NCI-H2171 (cell line): Measurements from ENCODE around the gene LPCAT4.
"Not testable (repeated sequence)": the region's sequence is repeated elsewhere in the genome, so short reads cannot be mapped to it uniquely, and the experiment has no call there.

Source experiments
- DNase-seq: peaks from one replicate; lab custom pipeline; 2025; lab: John Stamatoyannopoulos, UW

The LPCAT4 gene

DNA sequence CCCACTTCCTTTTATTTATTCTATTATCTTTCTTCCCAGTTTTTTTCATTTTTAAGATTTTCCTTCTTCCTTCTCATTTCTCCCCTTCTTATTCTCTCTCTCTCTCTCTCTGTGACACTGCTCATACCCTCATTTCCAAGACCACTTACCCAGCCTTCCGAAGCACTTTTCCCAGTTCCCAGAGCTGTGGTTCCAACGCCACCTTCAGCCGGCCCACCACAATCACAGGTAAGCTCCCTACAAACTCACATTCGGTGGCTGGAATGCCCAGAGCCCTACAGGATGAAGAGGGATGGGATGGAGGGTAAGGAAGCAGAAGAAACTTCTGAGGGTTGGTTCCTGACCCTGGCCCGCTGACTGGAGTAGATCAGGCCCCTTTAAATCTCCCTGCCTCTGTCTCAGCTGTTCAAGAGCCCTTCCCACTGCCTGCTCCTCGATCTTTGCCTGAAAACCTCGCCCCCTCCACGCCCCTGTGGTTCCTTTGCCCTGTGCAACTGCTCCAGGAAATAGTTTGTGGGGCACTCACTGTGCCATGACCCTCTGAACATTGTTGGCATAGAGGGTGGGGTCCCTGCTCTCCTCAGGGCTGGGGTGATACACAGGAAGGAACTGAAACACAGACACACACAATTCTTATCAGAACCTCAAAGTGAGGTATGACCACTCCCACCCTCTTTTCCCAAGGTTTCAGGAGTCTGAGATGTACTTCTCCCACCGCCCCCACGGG, 4.8 kb downstream of the LPCAT4 start:
- DNase-seq: no peak

DNA sequence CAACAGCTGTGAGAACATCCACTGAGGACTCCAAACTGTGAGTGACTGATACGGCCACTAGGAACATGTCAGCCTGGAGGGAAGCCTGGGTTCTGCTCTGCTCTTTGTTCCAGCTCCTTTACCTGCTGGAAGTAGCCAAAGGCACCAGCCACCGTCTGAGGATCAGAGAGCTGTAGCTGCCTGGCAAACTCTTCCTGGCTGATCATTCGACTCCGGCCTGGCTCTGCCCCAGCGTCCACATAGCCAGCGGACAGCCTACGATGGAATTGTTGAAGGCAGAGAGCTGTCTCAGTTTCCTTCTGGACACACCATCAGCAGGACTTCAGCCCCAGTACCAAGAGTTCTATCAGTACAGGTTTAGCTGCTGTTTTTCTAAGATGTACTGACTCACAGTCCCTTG, 5.7 kb downstream of the LPCAT4 start:
- no peak for DNase-seq

DNA sequence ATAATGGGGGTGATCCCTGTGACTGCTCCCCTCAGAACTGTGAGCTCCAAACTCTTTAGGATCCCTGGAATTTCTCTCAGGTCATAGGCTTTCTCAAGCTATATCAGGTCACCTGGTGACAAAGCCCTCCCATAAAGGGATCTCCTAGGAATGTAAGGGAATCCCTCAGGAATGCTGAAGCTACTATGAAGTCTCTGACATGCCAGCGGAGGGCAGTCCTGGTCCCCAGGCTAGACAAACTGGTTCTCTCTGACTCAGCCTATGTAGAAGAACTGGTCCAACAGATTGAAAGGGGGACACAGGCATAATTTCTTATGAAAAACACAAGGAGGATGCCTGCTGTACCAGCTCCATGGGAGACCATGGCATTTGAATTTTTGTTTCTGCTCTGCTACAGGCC, 6.7 kb downstream of the LPCAT4 start:
- no peak for DNase-seq

DNA sequence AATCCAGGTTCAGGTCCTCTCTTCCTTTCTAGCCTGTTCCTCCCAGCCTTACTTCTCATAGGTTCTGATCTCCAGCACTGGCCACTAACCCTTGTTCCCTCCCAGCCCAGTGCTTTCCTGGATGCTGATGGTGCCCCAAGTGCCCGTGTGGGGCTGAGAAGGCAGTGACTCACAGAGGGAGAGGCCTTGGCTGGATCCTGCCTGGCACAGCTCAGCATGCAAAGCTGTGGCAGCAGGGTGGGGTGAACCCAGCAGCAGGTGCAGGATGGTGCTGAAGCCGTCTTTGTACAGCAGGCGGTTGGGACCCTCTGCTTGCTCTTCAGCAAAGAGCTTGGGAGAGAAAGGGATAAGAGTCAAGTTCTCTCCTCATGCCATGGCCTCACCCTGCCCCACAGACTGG, 7.6 kb downstream of the LPCAT4 start:
- DNase-seq: no peak

DNA sequence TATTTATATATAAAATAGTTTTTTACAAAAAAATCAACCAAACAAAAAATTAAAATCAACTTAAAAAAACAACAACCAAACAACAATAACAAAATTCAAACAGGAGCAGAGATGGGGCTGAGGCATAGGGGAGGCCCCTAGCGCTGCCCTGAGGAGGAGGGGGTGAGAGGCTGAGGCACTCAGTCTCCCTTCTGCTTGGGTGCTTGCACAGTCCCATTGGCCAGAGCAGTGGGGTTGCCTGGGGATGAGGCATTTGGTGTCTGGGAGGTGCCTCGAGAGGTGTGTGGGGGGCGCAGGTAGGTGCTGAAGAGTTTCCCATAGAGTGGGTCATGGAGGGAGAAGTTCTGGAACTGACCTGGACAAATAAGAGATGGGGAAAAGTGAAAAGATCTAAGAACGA, 8.0 kb downstream of the LPCAT4 start:
- DNase-seq: no peak

DNA sequence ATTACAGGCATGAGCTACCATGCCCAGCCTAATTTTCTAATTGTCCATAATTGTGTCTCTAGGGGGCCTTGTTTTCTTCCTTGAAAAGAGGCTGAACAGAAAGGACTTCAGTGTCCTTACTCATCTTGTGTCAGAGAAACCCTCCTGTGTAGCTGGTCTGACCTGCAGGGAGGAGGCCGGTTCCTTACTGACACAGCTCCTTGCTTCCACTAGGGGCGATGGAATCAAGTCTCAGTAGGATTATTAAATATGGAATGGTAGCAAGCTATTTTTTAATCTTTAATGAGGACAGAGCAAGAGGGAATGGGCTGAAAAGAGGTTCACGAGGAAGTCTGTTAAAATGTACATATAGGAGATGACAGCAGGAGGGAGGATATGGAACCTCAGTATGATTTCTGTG, 8.6 kb downstream of the LPCAT4 start:
- DNase-seq: no peak

DNA sequence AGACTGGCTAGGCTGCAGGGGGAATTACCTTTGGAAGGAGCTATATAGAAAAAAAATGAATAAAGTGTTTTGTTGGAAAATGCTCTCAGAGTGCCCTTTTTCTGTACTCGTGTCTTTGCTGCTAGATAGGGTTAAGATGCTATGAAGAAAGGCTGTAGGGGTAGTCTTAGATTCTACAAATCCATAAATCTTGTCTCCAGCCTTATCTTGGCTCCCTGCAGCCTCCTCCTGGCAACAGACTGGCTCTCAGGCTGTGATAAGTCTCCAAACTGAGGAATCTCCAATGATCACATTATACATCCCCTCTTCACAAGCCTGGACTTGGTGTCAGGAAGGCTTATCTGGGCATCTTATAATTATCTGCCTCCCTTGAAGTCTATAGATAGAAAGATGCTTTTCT, 9.3 kb downstream of the LPCAT4 start:
- DNase-seq: no peak

DNA sequence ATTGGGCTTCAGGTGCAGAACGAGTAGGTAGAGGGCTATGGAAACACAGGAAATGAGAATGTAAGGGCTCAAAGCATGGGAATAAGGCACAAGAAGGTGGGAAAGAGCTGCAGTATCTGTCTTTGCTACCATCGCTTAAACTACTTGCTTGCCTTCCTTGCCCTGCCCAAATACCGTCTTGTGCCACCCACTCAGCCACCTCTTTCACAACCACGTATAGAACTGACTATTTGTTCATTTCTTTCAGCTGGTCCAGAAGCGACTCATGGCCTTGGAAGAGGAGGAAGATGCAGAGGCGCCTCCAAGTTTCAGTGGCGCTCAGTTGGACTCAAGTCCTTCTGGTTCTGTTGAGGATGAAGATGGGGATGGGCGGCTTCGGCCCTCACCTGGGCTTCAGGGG, 11.8 kb downstream of the LPCAT4 start:
- DNase-seq: no peak

DNA sequence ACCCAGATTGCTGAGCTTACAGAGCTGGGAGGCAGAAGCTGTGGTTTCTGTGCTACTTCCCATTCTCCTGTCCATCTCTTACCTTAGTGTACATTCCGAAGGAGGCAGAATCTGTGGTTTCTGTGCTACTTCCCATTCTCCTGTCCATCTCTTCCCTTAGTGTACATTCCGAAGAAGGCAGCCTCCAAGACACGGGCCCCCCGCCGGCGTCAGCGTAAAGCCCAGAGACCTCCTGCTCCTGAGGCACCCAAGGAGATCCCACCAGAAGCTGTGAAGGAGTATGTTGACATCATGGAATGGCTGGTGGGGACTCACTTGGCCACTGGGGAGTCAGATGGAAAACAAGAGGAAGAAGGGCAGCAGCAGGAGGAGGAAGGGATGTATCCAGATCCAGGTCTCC, 12.7 kb downstream of the LPCAT4 start:
- DNase-seq: no peak

DNA sequence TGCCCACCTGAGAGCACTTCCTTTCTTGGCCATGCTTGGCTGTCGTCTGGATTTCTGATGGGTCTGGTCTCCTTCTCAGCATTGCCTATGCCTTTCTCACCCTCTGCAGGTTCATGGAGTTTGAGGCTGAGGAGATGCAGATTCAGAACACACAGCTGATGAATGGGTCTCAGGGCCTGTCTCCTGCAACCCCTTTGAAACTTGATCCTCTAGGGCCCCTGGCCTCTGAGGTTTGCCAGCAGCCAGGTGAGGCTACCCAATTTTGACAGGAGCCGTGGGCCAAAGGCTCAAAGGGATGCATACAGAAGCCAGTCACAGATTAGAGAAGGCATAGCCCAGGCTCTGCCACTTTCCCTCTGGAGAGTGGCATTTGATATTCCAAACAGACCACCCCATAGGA, 13.4 kb downstream of the LPCAT4 start:
- no peak for DNase-seq

DNA sequence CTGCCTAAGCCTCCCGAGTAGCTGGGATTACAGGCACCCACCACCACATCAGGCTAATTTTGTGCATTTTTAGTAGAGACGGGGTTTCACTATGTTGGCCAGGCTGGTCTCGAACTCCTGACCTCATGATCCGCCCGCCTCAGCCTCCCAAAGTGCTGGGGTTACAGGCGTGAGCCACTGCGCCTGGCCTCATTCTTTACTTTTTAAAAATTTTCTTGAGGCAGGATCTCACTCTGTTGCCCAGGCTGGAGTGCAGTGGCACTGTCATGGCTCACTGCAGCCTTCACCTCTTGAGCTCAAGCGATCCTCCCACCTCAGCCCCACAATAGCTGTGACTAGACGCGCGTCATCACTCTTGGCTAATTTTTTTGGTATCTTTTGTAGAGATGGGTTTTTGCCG, 14.0 kb downstream of the LPCAT4 start:
- DNase-seq: not testable (repeated sequence)

DNA sequence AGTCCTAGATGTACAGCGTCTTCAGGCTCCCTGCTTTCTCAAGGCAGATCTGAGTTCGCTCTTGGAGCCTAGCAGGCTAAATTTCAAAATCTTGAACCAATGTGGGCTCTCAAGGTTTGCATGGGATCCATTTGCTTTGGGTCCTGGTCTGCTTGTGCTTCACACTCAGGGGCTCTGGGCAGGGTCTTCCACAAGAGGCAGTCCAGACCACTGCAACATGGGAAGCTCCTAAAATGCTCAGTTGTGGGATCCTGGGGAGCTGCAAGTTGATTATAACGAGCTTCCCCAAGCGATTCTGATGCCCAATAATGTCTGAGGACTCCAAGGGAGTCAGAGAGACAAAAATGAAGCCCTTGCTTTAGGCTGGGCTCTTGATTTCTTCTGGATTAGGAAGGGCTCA, 17.2 kb downstream of the LPCAT4 start:
- no peak for DNase-seq

DNA sequence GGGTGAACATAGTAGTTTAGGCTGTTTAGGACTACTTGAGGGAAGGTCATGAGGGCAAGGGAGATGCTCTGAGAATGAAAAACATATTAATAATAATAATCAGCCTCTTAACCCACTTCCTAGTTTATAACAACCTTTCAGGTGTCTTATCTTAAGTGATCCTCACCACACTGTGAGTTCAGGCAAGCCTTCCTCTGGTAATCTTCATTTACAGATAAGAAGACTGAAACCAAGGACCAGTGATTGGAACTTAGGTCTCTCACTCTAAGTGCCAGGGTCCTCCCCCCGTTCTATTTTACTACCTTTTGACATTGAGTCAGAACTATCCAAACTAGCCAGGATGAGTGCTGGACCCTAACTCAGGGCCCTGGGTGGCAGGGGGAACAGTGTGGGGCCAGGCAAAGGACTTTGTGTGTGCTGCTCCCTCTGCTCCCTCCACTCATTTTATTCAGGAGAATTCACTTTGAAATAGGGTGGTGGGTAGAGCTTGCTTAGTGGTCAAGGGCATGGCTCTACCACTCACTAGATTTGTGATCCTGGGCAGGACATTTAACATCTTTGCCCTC, 18.2 kb downstream of the LPCAT4 start:
- DNase-seq: no peak

DNA sequence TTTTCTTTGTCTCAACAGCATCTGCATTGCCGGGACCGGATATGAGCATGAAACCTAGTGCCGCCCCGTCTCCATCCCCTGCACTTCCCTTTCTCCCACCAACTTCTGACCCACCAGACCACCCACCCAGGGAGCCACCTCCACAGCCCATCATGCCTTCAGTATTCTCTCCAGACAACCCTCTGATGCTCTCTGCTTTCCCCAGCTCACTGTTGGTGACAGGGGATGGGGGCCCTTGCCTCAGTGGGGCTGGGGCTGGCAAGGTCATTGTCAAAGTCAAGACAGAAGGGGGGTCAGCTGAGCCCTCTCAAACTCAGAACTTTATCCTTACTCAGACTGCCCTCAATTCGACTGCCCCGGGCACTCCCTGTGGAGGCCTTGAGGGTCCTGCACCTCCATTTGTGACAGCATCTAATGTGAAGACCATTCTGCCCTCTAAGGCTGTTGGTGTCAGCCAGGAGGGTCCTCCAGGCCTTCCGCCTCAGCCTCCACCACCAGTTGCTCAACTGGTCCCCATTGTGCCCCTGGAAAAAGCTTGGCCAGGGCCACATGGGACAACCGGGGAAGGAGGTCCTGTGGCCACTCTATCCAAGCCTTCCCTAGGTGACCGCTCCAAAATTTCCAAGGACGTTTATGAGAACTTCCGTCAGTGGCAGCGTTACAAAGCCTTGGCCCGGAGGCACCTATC, 18.9 kb downstream of the LPCAT4 start:
- DNase-seq: no peak

DNA sequence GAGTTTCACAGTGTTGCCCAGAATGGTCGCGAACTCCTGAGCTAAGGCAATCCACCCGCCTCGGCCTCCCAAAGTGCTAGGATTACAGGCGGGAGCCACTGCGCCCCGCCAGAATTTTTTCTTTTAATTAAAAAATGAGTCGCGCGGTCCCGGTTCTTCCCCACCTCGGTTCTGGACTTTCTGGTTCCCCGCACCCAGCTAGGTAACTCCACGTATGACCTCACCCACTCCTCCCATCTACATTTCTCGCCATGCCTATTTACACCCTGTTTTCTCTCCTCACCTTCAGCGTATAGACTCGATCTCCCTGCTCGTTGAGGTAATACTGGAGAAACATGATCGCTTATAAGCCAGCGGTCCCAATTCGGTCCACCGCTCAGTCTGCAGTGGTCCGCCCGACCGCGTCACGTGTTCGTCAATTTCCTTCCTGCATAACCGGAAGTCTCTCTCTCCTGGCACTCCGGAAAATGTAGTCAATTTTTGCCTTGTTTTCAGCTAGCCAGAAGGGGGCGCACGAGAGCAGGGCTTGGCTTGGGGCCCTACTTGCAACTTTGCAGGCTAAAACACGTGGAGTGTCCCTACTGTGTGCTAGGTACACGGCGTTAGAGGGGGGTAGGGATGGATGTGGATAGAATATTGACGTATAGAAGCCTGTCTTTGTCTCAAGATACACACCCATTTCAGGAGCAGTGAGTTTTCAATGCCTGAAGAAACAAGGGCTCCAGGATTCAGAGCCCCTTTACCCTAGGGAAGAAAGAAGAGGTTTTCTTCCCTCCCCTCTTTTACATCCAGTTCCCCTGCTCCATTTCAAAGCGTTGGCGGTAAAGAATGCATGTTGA, 24.0 kb downstream of the LPCAT4 start, which contains the start of the genes NOP10 and NUTM1:
TSS of gene NOP10 (minus strand) at position 400 of the 839 bp plus-strand sequence. CDS start at position 337, 63 bp downstream.
TSS of gene NUTM1 (plus strand) at position 579 of the 839 bp plus-strand sequence. CDS start 382 bp downstream, outside the sequence.
- DNase-seq: peak; percentile 81

DNA sequence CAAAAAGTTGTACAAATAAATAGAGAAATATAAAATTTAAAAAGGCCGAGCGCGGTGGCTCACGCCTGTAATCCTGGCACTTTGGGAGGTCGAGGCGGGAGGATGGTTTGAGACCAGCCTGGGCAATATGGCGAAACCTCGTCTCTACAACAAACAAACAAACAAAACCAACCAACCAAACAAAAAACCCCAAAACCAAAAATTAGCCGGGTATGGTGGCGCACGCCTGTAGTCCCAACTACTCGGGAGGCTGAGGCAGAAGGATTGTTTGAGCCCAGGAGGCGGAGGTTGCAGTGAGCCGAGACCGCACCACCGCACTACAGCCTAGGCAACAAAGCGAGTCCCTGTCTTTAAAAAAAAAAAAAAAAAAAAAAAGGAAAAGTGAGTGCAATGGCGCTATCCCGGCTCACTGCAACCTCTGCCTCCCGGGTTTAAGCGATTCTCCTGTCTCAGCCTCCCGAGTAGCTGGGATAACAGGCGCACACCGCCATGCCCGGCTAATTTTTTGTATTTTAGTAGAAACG, 24.7 kb downstream of the LPCAT4 start:
- not testable (repeated sequence) for DNase-seq

DNA sequence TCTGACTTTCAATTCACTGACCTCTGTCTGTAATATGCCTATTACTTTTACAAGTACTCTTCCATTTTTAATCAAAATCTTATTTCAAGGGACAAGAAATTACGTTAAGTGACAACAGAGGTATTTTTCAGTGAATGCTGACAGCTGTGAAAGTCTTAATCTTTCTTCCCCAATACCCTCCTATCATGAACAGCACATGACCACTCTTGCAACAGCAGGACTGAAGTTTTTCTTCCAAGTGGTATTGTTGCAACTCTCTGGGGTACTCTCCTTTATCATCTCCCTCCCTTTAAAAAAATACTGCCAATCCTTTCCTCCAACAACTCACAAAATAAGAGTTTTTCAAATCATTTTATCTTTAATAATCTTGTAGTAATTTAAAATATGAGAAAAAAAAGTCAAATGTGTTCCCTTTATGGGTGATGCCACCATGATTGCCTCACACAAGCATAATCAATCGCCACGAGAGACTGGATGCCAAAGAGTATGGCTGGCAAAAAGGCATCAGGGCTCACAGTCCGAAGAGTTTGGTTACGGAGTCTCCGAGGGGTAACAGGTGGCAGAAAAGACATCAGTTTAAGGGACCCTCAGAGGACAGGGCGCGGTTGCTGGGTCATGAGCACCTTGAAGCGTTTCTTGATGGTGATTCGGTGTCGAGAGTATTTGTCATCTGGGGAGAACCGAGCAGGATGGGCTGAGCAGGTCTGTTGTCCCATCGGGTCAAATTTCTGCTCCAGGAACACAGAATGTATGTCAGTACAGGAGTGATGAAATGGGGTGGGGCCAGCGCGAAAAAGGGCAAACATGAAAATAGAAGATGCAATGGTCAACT, 25.4 kb downstream of the LPCAT4 start:
- DNase-seq: no peak

DNA sequence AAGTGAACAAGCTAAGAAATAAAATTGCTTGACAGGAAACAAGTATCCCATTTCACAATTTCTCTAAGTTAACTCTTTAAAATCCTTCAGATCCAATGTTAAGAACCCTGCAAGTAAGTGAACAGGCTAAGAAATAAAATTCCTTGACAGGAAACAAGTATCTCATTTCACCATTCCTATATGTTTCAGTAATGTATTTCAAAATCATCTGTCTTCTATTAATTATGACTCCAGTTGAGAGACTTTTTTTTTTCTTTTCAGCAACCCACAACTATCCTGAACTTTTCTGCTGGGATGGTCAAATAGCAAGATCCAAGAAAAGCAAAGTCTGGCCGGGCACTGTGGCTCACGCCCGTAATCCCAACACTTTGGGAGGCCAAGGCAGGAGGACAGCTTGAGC, 27.1 kb downstream of the LPCAT4 start:
- no peak for DNase-seq

DNA sequence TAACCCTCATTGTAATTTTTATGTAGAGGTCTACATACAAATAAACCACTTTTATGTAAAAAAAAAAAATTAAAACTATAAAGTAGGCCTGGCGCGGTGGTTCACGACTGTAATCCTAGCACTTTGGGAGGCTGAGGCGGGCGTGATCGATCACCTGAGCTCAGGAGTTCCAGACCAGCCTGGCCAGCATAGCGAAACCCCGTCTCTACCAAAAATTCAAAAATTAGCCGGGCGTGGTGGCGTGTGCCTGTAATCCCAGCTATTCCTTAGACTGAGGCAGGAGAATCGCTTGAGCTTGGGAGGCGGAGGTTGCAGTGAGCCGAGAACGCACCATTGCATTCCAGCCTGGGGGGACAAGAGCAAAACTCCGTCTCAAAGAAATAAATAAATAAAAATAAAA, 28.6 kb downstream of the LPCAT4 start:
- no peak for DNase-seq

DNA sequence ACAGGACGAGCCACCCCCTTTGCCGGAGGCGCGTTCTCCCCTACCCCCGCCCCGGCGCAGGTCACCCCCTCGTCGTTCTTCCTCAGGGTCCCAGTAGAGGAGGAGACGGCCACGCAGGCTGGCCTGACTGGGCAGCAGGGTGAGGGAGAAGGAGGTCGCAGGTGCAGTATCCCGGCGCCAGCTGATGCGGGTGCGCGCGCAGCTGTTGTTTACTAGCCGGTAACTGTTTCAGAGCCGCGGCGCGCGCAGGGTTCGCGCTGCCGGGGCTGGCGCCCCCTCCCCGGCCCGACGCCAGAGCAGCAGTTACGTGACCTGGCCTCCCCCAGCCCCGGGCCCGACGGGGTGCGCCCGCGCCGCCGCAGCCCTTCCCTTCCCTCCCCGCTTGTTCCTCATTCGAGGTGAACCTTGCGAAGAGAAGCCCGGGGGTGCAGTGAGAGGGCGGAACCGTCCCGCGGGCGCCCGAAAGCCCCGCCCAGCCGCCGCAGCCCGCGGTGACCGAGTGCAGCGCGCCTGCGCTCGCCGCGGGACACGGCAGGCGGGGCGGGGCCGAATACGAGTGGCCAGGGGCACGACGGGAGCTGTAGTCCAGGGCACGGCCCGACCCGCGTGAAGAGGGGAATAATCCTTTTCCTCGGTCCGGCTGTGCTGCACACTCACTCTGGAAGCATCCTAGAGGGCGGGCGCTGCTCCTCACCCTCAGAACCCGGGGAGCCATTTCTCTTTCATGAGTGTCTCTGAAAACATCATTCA, 29.3 kb downstream of the LPCAT4 start, which contains the start of gene SLC12A6:
TSS of gene SLC12A6 (minus strand) at position 225 of the 750 bp plus-strand sequence. CDS start 1,101 bp downstream, outside the sequence.
- DNase-seq: peak; percentile 91
